Measurements from ENCODE around the gene ZNF544.

DNA sequence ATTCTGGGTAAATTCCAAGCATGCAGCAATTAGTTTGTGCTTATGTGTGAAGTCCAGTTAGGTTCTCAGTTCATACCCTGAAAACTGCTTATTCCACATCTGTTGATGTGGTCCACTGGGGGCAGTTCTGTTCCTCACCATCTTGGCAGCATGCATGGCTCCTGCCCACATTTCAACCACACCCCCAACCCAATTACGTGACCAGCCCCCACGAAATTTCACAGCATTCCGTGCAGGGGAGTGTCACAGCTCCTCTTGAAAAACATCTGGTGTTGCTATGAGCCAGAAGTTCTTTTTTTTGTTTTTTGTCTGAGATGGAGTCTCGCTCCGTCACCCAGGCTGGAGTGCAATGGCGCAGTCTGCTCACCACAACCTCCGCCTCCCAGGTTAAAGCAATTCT lies 67.4 kb downstream of the ZNF544 start:
- TF ChIP-seq, protein P1, sequence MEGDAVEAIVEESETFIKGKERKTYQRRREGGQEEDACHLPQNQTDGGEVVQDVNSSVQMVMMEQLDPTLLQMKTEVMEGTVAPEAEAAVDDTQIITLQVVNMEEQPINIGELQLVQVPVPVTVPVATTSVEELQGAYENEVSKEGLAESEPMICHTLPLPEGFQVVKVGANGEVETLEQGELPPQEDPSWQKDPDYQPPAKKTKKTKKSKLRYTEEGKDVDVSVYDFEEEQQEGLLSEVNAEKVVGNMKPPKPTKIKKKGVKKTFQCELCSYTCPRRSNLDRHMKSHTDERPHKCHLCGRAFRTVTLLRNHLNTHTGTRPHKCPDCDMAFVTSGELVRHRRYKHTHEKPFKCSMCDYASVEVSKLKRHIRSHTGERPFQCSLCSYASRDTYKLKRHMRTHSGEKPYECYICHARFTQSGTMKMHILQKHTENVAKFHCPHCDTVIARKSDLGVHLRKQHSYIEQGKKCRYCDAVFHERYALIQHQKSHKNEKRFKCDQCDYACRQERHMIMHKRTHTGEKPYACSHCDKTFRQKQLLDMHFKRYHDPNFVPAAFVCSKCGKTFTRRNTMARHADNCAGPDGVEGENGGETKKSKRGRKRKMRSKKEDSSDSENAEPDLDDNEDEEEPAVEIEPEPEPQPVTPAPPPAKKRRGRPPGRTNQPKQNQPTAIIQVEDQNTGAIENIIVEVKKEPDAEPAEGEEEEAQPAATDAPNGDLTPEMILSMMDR (IDR thresholded peaks at IDR 0.05; ENCODE audit: insufficient read depth, low read length, poor library complexity, severe bottlenecking): no peak
- TF ChIP-seq EZH2phosphoT487 (conservative IDR thresholded peaks at IDR 0.05; ENCODE audit: low read length): no peak

Measured in SU-DHL-6 (cell line).